ENCODE measurements around the gene FBXO17. TPM values are rescaled to one million over a fixed set of nuclear protein-coding genes. Genes with fewer than 3 reads are reported as not detected.

FBXO17 gene
- total and polyA plus RNA-seq, 2 donors (not counting 1 experiment from before 2014, with no cell fraction given): not detected

DNA sequence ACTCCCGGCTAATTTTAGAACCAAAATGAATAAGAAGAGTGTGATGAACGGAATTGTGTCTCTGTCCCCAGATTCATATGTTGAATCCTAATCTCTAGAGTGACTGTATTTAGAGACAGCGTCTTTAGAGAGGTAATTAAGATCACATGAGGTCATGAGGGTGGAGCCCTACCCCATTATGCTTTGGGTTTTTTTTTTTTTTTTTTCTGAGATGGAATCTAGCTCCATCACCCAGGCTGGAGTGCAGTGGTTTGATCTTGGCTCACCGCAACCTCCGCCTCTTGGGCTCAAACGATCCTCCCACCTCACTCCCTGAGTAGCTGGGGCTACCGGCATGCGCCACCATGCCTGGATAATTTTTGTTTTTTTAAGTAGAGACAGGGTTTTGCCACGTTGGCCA is 28.9 kb upstream of the FBXO17 start:
- POLR2A ChIA-PET: no interaction called here
- Histone ChIP-seq H3K27me3 (replicated peaks in 1 of 4; ENCODE audit: control extremely low read depth in 1 of 4, control insufficient read depth in 3 of 4, insufficient read depth in 4 of 4, low read length in 3 of 4) (no peaks in the 10 kb centered on the region), H3K9me3 (ENCODE audit: control extremely low read depth in 1 of 3, control insufficient read depth in 2 of 3, insufficient read depth in 1 of 3, low read length in 2 of 3) (peaks cover 0 to 4% (median 0%) of the 10 kb centered on the region in 3 donors), H3K79me2 (ENCODE audit: control insufficient read depth, insufficient read depth, low read length) (no peaks in the 10 kb centered on the region), H3K27ac (ENCODE audit: low read length in 2 of 2) (no peak overlapping the region), H3K4me2 (replicated peaks; ENCODE audit: low read depth, low read length, poor library complexity, severe bottlenecking) (no peak overlapping the region), H3K9ac (ENCODE audit: low read length) (no peak overlapping the region), H3K4me1 (ENCODE audit: control insufficient read depth in 2 of 2, insufficient read depth in 2 of 2, low read length in 2 of 2) (no peaks in the 10 kb centered on the region), H4K20me1 (ENCODE audit: control insufficient read depth, insufficient read depth, low read length, poor library complexity, severe bottlenecking) (no peaks in the 10 kb centered on the region), H3K4me3 (ENCODE audit: control extremely low read depth in 1 of 5, extremely low read depth in 1 of 5, insufficient read depth in 1 of 5, low read depth in 2 of 5, low read length in 4 of 5) (no peak overlapping the region), H2AFZ (ENCODE audit: insufficient read depth, low read depth, low read length, poor library complexity, severe bottlenecking) (no peak overlapping the region), H3K36me3 (replicated peaks in 1 of 2; ENCODE audit: control extremely low read depth in 1 of 2, control insufficient read depth in 1 of 2, extremely low read depth in 1 of 2, insufficient read depth in 2 of 2, low read length in 1 of 2) (no peaks in the 10 kb centered on the region)
- CTCF ChIA-PET: no interaction called here
- Mint-ChIP-seq H3K4me3 (no peak overlapping the region), H3K9me3 (ENCODE audit: insufficient read depth) (no peaks in the 10 kb centered on the region), H3K4me1 (no peaks in the 10 kb centered on the region), H3K27me3 (peaks cover 16% of the 10 kb centered on the region), H3K27ac (no peak overlapping the region)
- DNase-seq: no peak
- WGBS (ENCODE audit: insufficient coverage): 79% methylated on average over 3 of the region's 9 CpGs
- ATAC-seq (ENCODE audit: low read depth): no peak
- TF ChIP-seq EZH2 (IDR thresholded peaks at IDR 0.05; ENCODE audit: borderline replicate concordance, insufficient read depth, low read depth, low read length, poor library complexity, severe bottlenecking): no peak
- TF ChIP-seq, protein P1, sequence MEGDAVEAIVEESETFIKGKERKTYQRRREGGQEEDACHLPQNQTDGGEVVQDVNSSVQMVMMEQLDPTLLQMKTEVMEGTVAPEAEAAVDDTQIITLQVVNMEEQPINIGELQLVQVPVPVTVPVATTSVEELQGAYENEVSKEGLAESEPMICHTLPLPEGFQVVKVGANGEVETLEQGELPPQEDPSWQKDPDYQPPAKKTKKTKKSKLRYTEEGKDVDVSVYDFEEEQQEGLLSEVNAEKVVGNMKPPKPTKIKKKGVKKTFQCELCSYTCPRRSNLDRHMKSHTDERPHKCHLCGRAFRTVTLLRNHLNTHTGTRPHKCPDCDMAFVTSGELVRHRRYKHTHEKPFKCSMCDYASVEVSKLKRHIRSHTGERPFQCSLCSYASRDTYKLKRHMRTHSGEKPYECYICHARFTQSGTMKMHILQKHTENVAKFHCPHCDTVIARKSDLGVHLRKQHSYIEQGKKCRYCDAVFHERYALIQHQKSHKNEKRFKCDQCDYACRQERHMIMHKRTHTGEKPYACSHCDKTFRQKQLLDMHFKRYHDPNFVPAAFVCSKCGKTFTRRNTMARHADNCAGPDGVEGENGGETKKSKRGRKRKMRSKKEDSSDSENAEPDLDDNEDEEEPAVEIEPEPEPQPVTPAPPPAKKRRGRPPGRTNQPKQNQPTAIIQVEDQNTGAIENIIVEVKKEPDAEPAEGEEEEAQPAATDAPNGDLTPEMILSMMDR (IDR thresholded peaks at IDR 0.05): no peak
- intact Hi-C loops (cut with micrococcal nuclease): no loop called here

DNA sequence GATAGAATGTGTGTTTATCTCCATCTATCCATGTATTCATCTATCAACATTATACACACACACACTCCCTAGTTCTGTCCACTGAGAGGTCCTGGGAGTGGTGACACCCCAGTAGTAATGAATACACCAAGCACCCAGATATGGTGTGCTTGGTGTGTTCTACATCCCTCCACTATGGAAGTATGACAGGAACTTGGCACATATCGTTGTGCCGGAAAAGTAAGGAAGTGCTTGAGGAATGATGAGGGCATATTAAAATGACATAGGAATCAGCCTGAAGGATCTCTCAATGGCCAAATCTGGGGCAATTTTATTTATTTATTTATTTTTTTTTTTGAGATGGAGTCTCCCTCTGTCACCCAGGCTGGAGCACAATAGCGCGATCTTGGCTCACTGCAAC is 28.3 kb upstream of the FBXO17 start:
- POLR2A ChIA-PET: no interaction called here
- H3K36me3 ChIP-seq (replicated peaks in 1 of 2; ENCODE audit: control extremely low read depth in 1 of 2, control insufficient read depth in 1 of 2, extremely low read depth in 1 of 2, insufficient read depth in 2 of 2, low read length in 1 of 2): no peaks in the 10 kb centered on the region
- peaks cover 0 to 4% (median 0%) of the 10 kb centered on the region in 3 donors for H3K9me3 ChIP-seq (ENCODE audit: control extremely low read depth in 1 of 3, control insufficient read depth in 2 of 3, insufficient read depth in 1 of 3, low read length in 2 of 3)
- H3K9ac ChIP-seq (ENCODE audit: low read length): no peak overlapping the region
- H4K20me1 ChIP-seq (ENCODE audit: control insufficient read depth, insufficient read depth, low read length, poor library complexity, severe bottlenecking): no peaks in the 10 kb centered on the region
- Mint-ChIP-seq H3K4me3 (no peak overlapping the region), H3K27me3 (peaks cover 22% of the 10 kb centered on the region), H3K4me1 (no peaks in the 10 kb centered on the region), H3K27ac (no peak overlapping the region), H3K9me3 (ENCODE audit: insufficient read depth) (no peaks in the 10 kb centered on the region)
- 100% methylated on average over 2 of the region's 4 CpGs for WGBS (ENCODE audit: insufficient coverage)
- intact Hi-C loops (cut with micrococcal nuclease): no loop called here
- no peak for DNase-seq
- H3K4me2 ChIP-seq (replicated peaks; ENCODE audit: low read depth, low read length, poor library complexity, severe bottlenecking): no peak overlapping the region
- no peak overlapping the region for H2AFZ ChIP-seq (ENCODE audit: insufficient read depth, low read depth, low read length, poor library complexity, severe bottlenecking)
- TF ChIP-seq, protein P1 (IDR thresholded peaks at IDR 0.05): no peak
- no peak for TF ChIP-seq EZH2 (IDR thresholded peaks at IDR 0.05; ENCODE audit: borderline replicate concordance, insufficient read depth, low read depth, low read length, poor library complexity, severe bottlenecking)
- no peak overlapping the region for H3K4me3 ChIP-seq (ENCODE audit: control extremely low read depth in 1 of 5, extremely low read depth in 1 of 5, insufficient read depth in 1 of 5, low read depth in 2 of 5, low read length in 4 of 5)
- ATAC-seq (ENCODE audit: low read depth): no peak
- CTCF ChIA-PET: no interaction called here
- no peaks in the 10 kb centered on the region for H3K4me1 ChIP-seq (ENCODE audit: control insufficient read depth in 2 of 2, insufficient read depth in 2 of 2, low read length in 2 of 2)
- no peaks in the 10 kb centered on the region for H3K27me3 ChIP-seq (replicated peaks in 1 of 4; ENCODE audit: control extremely low read depth in 1 of 4, control insufficient read depth in 3 of 4, insufficient read depth in 4 of 4, low read length in 3 of 4)
- H3K79me2 ChIP-seq (ENCODE audit: control insufficient read depth, insufficient read depth, low read length): no peaks in the 10 kb centered on the region
- no peak overlapping the region for H3K27ac ChIP-seq (ENCODE audit: low read length in 2 of 2)

All from B cell (primary cell).